GM10847 (cell line): ENCODE results near the gene MSMO1.

Source experiments
- POLR2A ChIP-seq: IDR thresholded peaks from 2 replicates; pipeline ENCODE4 v1.6.1; 2011; ENCODE audit not compliant: insufficient read length; ENCODE audit errors: extremely low read depth

Gene MSMO1

GRCh38 chr4:165319030-165319429 is 8.4 kb upstream of the MSMO1 start:
- no peak for TF ChIP-seq POLR2A

GRCh38 chr4:165319509-165319908 is 8.0 kb upstream of the MSMO1 start:
- no peak for TF ChIP-seq POLR2A

DNA sequence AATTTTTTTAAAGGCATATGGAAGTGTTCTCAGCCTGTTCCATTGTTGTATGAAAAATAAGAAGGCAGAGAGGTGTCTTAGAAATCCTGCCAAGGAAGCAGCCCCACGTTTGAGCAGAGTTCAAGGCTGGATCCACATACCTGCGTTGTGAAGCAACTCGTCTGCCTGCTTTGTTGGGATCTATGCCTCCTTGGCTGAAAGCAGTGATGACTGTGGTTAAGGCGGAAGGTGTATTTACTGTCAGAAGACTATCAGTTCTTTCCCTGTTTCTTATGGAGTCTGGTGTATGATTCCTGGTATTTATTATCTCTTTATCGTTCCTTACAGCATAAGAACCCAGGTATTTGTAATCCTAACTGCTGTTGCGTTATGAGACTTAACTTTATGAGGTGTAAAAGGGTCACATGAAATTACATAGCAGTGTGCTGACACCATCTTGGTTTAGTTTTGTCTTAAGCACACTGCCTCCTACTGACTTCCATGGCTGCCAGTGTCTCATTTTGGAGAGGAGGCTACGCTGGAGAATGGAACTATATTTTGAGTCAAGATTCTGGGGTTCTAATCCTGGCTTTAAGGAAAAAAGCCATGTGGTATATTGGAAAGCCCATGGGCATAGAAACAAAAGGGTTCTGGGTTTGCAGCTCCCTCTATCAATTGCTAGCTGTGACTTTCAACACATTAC is 3.1 kb upstream of the MSMO1 start:
- TF ChIP-seq POLR2A, result no peak

- no peak for TF ChIP-seq POLR2A
Observed at GRCh38 chr4:165324918-165325304, 2.6 kb upstream of the MSMO1 start.

- no peak for TF ChIP-seq POLR2A
Observed at GRCh38 chr4:165325732-165326512, 1.5 kb upstream of the MSMO1 start.

DNA sequence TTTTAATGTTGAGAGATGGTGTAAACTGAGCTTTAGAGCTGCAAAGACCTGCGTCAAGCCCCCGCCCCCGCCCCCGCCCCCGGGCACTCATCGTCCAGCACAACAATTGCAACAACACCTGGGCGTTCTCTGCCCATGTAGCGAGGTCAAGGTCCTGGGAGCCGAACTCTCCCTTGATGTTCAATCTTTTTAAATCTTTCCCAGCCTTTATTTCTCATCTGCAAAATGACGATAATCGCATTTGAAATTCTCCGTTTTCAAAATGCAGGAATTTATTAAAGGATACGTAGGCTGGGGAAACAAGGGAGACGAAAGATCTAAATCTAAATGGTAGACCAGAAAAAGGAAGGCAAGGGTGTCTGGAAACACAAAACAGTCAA is 648 bp upstream of the MSMO1 start:
- no peak for TF ChIP-seq POLR2A

DNA sequence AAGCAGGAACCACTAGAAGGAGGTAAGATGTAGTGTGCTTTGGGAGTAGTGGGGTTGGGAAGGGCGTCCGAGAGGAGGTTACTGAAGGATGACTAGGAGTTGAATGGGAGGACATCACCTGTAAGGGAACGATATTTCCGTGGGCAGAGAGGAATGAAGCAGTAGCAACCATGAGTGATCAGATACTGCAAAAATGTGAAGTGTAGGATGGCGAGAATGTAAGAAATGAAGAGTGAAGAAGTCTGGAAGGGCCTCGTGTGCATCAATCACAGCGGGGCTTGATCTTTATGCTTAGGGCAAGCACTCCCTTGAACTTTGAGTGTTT is 594 bp downstream of the MSMO1 start:
- TF ChIP-seq POLR2A, result no peak

DNA sequence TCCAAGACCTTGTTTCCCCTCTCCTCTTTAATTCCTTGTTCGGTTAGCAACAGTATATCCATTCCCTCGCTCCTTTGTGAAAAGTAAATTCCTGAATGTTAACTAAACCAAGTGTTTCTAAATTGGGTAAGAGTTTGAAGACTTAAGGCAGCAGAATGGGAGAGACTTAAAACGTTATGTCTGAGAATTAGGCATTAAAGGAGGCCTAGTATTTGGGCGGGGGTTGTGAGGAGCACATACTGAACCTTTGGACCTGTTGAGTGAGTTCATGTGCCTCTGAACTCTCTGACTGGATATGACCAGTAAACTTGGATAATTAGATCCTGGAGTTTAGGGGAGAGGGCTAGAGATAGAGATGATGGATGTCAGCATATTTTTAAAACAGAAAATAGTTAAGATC is 1.2 kb downstream of the MSMO1 start:
- no peak for TF ChIP-seq POLR2A

GRCh38 chr4:165330071-165330470 is 2.6 kb downstream of the MSMO1 start:
- no peak for TF ChIP-seq POLR2A

DNA sequence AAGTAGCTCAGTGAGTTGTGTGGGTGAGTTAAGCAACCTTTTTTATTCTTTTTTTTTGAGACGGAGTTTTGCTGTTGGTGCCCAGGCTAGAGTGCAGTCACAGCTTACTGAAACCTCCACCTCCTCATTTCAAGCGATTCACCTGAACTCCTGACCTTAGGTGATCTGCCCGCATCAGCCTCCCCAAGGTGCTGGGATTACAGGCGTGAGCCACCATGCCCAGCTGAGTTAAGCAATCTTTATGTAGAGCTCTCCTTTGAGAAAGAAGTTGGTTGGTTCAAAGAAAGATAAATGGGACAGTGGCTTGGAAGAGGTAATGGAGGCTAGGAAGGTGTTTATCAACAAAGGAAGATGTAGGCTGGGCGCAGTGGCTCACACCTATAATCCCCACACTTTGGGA is 3.2 kb downstream of the MSMO1 start:
- no peak for TF ChIP-seq POLR2A

GRCh38 chr4:165331359-165331758 is 3.9 kb downstream of the MSMO1 start:
- TF ChIP-seq POLR2A, result no peak

DNA sequence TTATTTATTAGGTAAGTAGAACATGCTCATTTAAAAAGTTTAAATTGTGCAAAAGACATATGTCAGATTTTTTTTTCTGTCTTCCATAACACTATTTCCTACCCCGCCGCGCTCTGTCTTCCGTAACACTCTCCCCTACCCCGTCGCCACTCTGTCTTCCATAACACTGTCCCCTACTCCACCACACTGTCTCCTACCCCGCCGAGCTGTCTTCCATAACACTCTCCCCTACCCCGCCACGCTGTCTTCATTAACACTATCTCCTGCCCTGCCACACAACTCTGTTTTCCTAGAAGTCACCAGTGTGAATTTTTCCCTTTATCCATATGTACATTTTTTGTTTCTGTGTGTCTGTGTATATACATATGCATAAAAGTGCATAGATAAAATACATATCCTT is 4.4 kb downstream of the MSMO1 start:
- no peak for TF ChIP-seq POLR2A

- no peak for TF ChIP-seq POLR2A
Observed at GRCh38 chr4:165332502-165332901, 5.0 kb downstream of the MSMO1 start.

DNA sequence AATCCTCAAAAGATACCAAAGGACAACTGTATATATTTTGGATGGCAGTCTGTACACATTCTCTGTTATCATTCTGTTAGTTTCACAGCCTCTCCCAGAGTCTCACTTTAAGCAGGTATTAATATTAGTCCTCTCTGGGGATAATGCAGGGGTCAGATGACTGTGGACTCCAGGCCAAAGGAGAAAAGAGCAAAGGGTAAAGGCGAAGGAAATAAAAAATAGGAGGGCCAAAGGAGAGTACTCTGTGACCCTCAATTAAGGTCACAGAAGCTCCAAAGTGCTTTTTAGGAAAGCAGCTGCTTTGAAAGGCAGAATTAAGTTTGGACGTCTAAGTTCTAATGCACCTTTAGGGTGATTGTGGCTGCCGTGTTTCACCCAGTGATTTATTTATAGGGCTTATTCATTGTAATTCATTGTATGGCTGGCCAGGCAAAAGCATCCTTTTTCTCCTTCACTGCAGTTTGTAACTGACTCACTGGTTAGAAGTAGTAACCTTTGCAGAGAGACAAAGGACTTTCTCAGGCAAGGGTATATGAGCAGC is 7.8 kb downstream of the MSMO1 start:
- no peak for TF ChIP-seq POLR2A

- TF ChIP-seq POLR2A, result no peak
Observed at GRCh38 chr4:165336743-165337142, 9.3 kb downstream of the MSMO1 start.

GRCh38 chr4:165343353-165344191 is 16.1 kb downstream of the MSMO1 start:
- no peak for TF ChIP-seq POLR2A
